RWPE2 (cell line): ENCODE data around the gene METTL24.

Source experiments
- ATAC-seq: fragments of 200-7000 bp; cut with Tn5 transposase; 3 replicates; pipeline ENCODE4 v1.9.1; 2021; ENCODE audit warnings: low read depth
- DNase-seq: peaks from one replicate; pipeline ENCODE4 v3.0.0-alpha.2; 2020; ENCODE audit warnings: low spot score
- H3K27ac ChIP-seq: fragments of 450-650 bp; 2 replicates; pipeline ENCODE4 v1.5.1; 2017; ENCODE audit warnings: mild to moderate bottlenecking; ENCODE audit not compliant: poor library complexity, severe bottlenecking
- H3K27me3 ChIP-seq: fragments of 250-450 bp; sonication (Bioruptor Pico); 2 replicates; pipeline ENCODE4 v1.5.1; 2021; ENCODE audit warnings: mild to moderate bottlenecking, moderate library complexity; ENCODE audit not compliant: insufficient read depth, poor library complexity, severe bottlenecking
- H3K36me3 ChIP-seq: fragments of 250-450 bp; sonication (Bioruptor Pico); 2 replicates; pipeline ENCODE4 v1.5.1; 2020; ENCODE audit warnings: low read depth, mild to moderate bottlenecking, moderate library complexity
- H3K4me1 ChIP-seq: fragments of 250-450 bp; sonication (Bioruptor Pico); 2 replicates; pipeline ENCODE4 v1.5.1; 2021; ENCODE audit warnings: mild to moderate bottlenecking, moderate library complexity; ENCODE audit not compliant: insufficient read depth, poor library complexity, severe bottlenecking
- H3K4me3 ChIP-seq: fragments of 250-450 bp; sonication (Bioruptor Pico); 2 replicates; pipeline ENCODE4 v1.5.1; 2021; ENCODE audit warnings: mild to moderate bottlenecking, moderate library complexity; ENCODE audit not compliant: severe bottlenecking
- H3K9me3 ChIP-seq: fragments of 250-450 bp; sonication (Bioruptor Pico); 2 replicates; pipeline ENCODE4 v1.5.1; 2021; ENCODE audit warnings: mild to moderate bottlenecking, moderate library complexity; ENCODE audit not compliant: severe bottlenecking
- TF ChIP-seq, protein P1 (sequence below): fragments of 450-650 bp; IDR thresholded peaks from one replicate; pipeline ENCODE4 v1.5.1; 2017; ENCODE audit warnings: mild to moderate bottlenecking, moderate library complexity; ENCODE audit not compliant: poor library complexity, severe bottlenecking

The METTL24 gene

GRCh38 chr6:110390404-110390803 lies 32.3 kb upstream of the METTL24 start:
- H3K36me3 ChIP-seq: no peaks in the 10 kb centered on the region
- no peaks in the 10 kb centered on the region for H3K27me3 ChIP-seq
- H3K27ac ChIP-seq: no peak overlapping the region
- ATAC-seq (no peak), DNase-seq (no peak)
- H3K9me3 ChIP-seq: no peaks in the 10 kb centered on the region
- H3K4me3 ChIP-seq: no peak overlapping the region
- no peaks in the 10 kb centered on the region for H3K4me1 ChIP-seq
- TF ChIP-seq, protein P1, sequence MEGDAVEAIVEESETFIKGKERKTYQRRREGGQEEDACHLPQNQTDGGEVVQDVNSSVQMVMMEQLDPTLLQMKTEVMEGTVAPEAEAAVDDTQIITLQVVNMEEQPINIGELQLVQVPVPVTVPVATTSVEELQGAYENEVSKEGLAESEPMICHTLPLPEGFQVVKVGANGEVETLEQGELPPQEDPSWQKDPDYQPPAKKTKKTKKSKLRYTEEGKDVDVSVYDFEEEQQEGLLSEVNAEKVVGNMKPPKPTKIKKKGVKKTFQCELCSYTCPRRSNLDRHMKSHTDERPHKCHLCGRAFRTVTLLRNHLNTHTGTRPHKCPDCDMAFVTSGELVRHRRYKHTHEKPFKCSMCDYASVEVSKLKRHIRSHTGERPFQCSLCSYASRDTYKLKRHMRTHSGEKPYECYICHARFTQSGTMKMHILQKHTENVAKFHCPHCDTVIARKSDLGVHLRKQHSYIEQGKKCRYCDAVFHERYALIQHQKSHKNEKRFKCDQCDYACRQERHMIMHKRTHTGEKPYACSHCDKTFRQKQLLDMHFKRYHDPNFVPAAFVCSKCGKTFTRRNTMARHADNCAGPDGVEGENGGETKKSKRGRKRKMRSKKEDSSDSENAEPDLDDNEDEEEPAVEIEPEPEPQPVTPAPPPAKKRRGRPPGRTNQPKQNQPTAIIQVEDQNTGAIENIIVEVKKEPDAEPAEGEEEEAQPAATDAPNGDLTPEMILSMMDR: no peak

GRCh38 chr6:110389689-110390382 lies 31.7 kb upstream of the METTL24 start:
- no peak for DNase-seq
- TF ChIP-seq, protein P1: no peak
- no peak overlapping the region for H3K27ac ChIP-seq
- H3K4me3 ChIP-seq: no peak overlapping the region
- H3K27me3 ChIP-seq: no peaks in the 10 kb centered on the region
- H3K4me1 ChIP-seq: no peaks in the 10 kb centered on the region
- H3K9me3 ChIP-seq: no peaks in the 10 kb centered on the region
- H3K36me3 ChIP-seq: no peaks in the 10 kb centered on the region
- no peak for ATAC-seq

DNA sequence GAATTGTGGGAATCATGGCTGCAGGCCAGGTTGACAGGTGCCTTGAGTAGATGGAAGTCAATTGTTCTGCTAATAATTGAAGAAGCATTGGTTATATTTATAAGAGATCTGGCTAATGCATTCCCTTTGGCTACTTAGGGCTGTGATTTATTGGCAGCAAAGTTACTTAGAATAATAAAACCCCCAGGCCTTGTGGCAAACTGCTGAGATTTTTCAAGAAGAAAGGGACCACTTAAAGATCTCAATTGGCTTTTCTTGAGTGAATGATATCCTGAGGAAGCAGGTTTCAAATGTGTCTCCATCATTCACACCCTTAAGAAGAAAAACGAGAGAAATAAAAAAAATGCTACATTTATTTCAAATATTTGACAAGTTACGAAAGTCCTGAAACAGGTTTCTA lies 29.8 kb upstream of the METTL24 start:
- no peak for ATAC-seq
- H3K4me1 ChIP-seq: no peaks in the 10 kb centered on the region
- H3K27ac ChIP-seq: no peak overlapping the region
- no peak for DNase-seq
- TF ChIP-seq, protein P1: no peak
- no peaks in the 10 kb centered on the region for H3K36me3 ChIP-seq
- H3K27me3 ChIP-seq: no peaks in the 10 kb centered on the region
- H3K4me3 ChIP-seq: no peak overlapping the region
- no peaks in the 10 kb centered on the region for H3K9me3 ChIP-seq

DNA sequence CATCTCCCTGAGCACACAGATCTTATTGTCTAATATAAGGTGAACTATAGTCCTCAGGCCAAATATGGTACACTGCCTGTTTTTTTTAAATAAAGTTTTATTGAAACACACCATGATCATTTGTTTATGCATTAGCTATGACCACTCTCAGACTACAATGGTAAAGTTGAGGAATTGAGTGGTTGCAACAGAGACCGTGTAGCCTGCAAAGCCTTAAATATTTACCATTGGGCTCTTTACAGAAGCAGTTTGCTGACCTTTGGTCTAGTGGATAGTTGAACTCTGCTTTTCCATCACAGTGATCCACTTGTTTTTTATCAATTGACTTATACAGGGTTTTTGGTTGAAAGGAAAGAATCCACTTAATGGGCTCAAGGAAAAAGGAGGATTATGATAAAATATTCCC lies 27.3 kb upstream of the METTL24 start:
- Histone ChIP-seq H3K4me1 (no peaks in the 10 kb centered on the region), H3K27ac (no peak overlapping the region), H3K9me3 (no peaks in the 10 kb centered on the region), H3K27me3 (no peaks in the 10 kb centered on the region), H3K36me3 (no peaks in the 10 kb centered on the region), H3K4me3 (no peak overlapping the region)
- no peak for DNase-seq
- TF ChIP-seq, protein P1: no peak
- no peak for ATAC-seq

GRCh38 chr6:110378552-110378951 lies 20.4 kb upstream of the METTL24 start:
- Histone ChIP-seq H3K4me3 (no peak overlapping the region), H3K9me3 (no peaks in the 10 kb centered on the region), H3K27ac (no peak overlapping the region), H3K4me1 (no peaks in the 10 kb centered on the region), H3K36me3 (no peaks in the 10 kb centered on the region), H3K27me3 (no peaks in the 10 kb centered on the region)
- DNase-seq (no peak), ATAC-seq (no peak)
- TF ChIP-seq, protein P1: no peak
